Muscle of back (tissue), 11 donors: ENCODE measurements around the gene SOX1. TPM values are rescaled to one million over a fixed set of nuclear protein-coding genes. Genes with fewer than 3 reads are reported as not detected.

ENCODE experiments used
- DNase-seq, 3 donors: peaks; one replicate each; pipeline versions ENCODE4 v3.0.0 to v3.0.0-alpha.2; 2013
- polyA plus RNA-seq, 10 donors: library from polyadenylated mRNA; unstranded; fragments of 120-200 nt; gene quantifications; one replicate each; pipeline ENCODE4 v1.2.1, GENCODE V29; 2013; ENCODE audit not compliant: insufficient read length in 10 of 10

SOX1 gene
- polyA plus RNA-seq, 10 donors: 0.04 to 0.27 (median 0.08) TPM; not detected in 6

- no peak for DNase-seq
Observed at GRCh38 chr13:112071723-112072533, 5.0 kb downstream of the SOX1 start.

GRCh38 chr13:112072534-112073244, 5.7 kb downstream of the SOX1 start:
- peak in 1 of 3 donors; percentile 64 for DNase-seq

- DNase-seq: no peak
Observed at GRCh38 chr13:112073245-112074138, 6.5 kb downstream of the SOX1 start.

GRCh38 chr13:112074139-112074865, 7.4 kb downstream of the SOX1 start:
- DNase-seq: no peak

GRCh38 chr13:112077729-112078128, 10.8 kb downstream of the SOX1 start:
- no peak for DNase-seq

GRCh38 chr13:112078216-112078615, 11.3 kb downstream of the SOX1 start:
- no peak for DNase-seq

GRCh38 chr13:112078879-112079531, 12.1 kb downstream of the SOX1 start:
- DNase-seq: no peak

GRCh38 chr13:112079696-112080095, 12.7 kb downstream of the SOX1 start:
- DNase-seq: peak in 1 of 3 donors; percentile 57

- DNase-seq: no peak
Observed at GRCh38 chr13:112083971-112084370, 17.0 kb downstream of the SOX1 start.

- no peak for DNase-seq
Observed at GRCh38 chr13:112092453-112092852, 25.5 kb downstream of the SOX1 start.

- no peak for DNase-seq
Observed at GRCh38 chr13:112095354-112095753, 28.4 kb downstream of the SOX1 start.

- DNase-seq: no peak
Observed at GRCh38 chr13:112096959-112097358, 30.0 kb downstream of the SOX1 start.

GRCh38 chr13:112097770-112098169, 30.8 kb downstream of the SOX1 start:
- no peak for DNase-seq

- DNase-seq: no peak
Observed at GRCh38 chr13:112098699-112099098, 31.8 kb downstream of the SOX1 start.

GRCh38 chr13:112101360-112101930, 34.5 kb downstream of the SOX1 start:
- no peak for DNase-seq

GRCh38 chr13:112102243-112102642, 35.3 kb downstream of the SOX1 start:
- no peak for DNase-seq

- peak in 2 of 3 donors; percentile 31 to 65 for DNase-seq
Observed at GRCh38 chr13:112103260-112103838, 36.4 kb downstream of the SOX1 start.

GRCh38 chr13:112103961-112104880, 37.3 kb downstream of the SOX1 start:
- DNase-seq: peak in 2 of 3 donors; percentile 36 to 53

- peak in 1 of 3 donors; percentile 13 for DNase-seq
Observed at GRCh38 chr13:112104881-112105234, 37.9 kb downstream of the SOX1 start.
